Sigmoid colon (tissue), 7 donors: ENCODE data around the gene PRELID3B. TPM values are rescaled to one million over a fixed set of nuclear protein-coding genes. Genes with fewer than 3 reads are reported as not detected.
A peak's percentile ranks its signal among the peaks of the same experiment; 100 is the strongest.

Experiments used
- DNase-seq: peaks from one replicate; pipeline ENCODE4 v3.0.0-alpha.2; 2019
- H3K27ac ChIP-seq, 4 donors: fragments of 200-600 bp; sonication (generic); one replicate each; pipeline ENCODE4 v1.5.1; 2016 to 2019; ENCODE audit warnings: mild to moderate bottlenecking in 1 of 4
- H3K27me3 ChIP-seq, 3 donors: fragments of 200-600 bp; sonication (generic); one replicate each; pipeline ENCODE4 v1.5.1; 2019; ENCODE audit warnings: mild to moderate bottlenecking in 1 of 3
- H3K36me3 ChIP-seq, 4 donors: fragments of 200-600 bp; sonication (generic); one replicate each; pipeline ENCODE4 v1.5.1; 2016 to 2019
- H3K4me1 ChIP-seq, 4 donors: fragments of 200-600 bp; sonication (generic); one replicate each; pipeline ENCODE4 v1.5.1; 2017 to 2019
- H3K4me3 ChIP-seq, 4 donors: fragments of 200-600 bp; sonication (generic); one replicate each; pipeline ENCODE4 v1.5.1; 2017 to 2019; ENCODE audit warnings: mild to moderate bottlenecking in 2 of 4, moderate library complexity in 1 of 4
- H3K9me3 ChIP-seq, 4 donors: fragments of 200-600 bp in 3 of 4; sonication (generic) in 3 of 4; one replicate each; pipeline versions ENCODE4 v1.5.1 to v1.6.1; 2013 to 2019
- CTCF ChIP-seq, 4 experiments: fragments of 450-650 bp in 3 of 4; fragments of 200-600 bp in 1 of 4; IDR thresholded peaks; one replicate each; pipeline ENCODE4 v1.5.1; 2016 to 2019; ENCODE audit warnings: antibody characterized with exemption in 4 of 4, mild to moderate bottlenecking in 3 of 4, moderate library complexity in 2 of 4
- EP300 ChIP-seq, 4 donors: sonication (generic); formaldehyde crosslinking; IDR thresholded peaks; one replicate each; pipeline ENCODE4 v1.6.1; 2017; ENCODE audit warnings: antibody characterized with exemption in 4 of 4
- POLR2A ChIP-seq, 2 donors: fragments of 450-650 bp; IDR thresholded peaks; one replicate each; pipeline ENCODE4 v1.6.1; 2016; ENCODE audit warnings: antibody characterized with exemption in 2 of 2, mild to moderate bottlenecking in 2 of 2, moderate library complexity in 2 of 2
- POLR2AphosphoS5 ChIP-seq, 4 donors: sonication (generic); formaldehyde crosslinking; IDR thresholded peaks; one replicate each; pipeline ENCODE4 v1.6.1; 2017; ENCODE audit warnings: antibody characterized with exemption in 4 of 4
- WGBS, 2 donors: extraction: QIAGEN DNeasy Blood & Tissue Kit; methylation state at CpG; one replicate each; pipeline ENCODE4 v1.1.7; 2013; 5-methylcytosine and 5-hydroxymethylcytosine counted together
- intact Hi-C: fragments of 100-400 bp; cut with DNase I; formaldehyde crosslinking; loops from one replicate; pipeline ENCODE4 v1.15.1; 2023
- polyA plus RNA-seq, 3 donors: library from polyadenylated mRNA; stranded (reverse); fragments of 200-250 nt; gene quantifications; one replicate each; pipeline ENCODE4 v1.2.3, GENCODE V29; 2013
- total RNA-seq, 4 donors: library from RNA; depleted of rRNA; stranded (reverse); fragments of >200 nt; gene quantifications; one replicate each; pipeline ENCODE4 v1.1.0, GENCODE V29; 2016
- donor health status: healthy with polysubstance abuse.
- donor health status: Bipolar disorder and iron deficiency.
- donor health status: healthy.

PRELID3B gene
- total and polyA plus RNA-seq, 7 donors: 27.4 to 189 (median 43.9) TPM

- intact Hi-C loops: no loop called here
- 89 to 92% methylated on average over 12 of the region's 12 CpGs for WGBS, 2 donors
- no peak overlapping the region for H3K4me3 ChIP-seq
- H3K27me3 ChIP-seq: no peaks in the 10 kb centered on the region
- H3K36me3 ChIP-seq: peaks cover 29 to 98% (median 73%) of the 10 kb centered on the region in 4 donors
- no peak for DNase-seq
- no peak overlapping the region for H3K27ac ChIP-seq
- H3K9me3 ChIP-seq: no peaks in the 10 kb centered on the region
- H3K4me1 ChIP-seq: no peaks in the 10 kb centered on the region
- TF ChIP-seq POLR2A (IDR thresholded peaks at IDR 0.05): no peak
- TF ChIP-seq CTCF (IDR thresholded peaks at IDR 0.05): no peak
- TF ChIP-seq EP300 (IDR thresholded peaks at IDR 0.05): no peak
Observed at GRCh38 chr20:58996226-58996611, 46.4 kb downstream of the PRELID3B start.

DNA sequence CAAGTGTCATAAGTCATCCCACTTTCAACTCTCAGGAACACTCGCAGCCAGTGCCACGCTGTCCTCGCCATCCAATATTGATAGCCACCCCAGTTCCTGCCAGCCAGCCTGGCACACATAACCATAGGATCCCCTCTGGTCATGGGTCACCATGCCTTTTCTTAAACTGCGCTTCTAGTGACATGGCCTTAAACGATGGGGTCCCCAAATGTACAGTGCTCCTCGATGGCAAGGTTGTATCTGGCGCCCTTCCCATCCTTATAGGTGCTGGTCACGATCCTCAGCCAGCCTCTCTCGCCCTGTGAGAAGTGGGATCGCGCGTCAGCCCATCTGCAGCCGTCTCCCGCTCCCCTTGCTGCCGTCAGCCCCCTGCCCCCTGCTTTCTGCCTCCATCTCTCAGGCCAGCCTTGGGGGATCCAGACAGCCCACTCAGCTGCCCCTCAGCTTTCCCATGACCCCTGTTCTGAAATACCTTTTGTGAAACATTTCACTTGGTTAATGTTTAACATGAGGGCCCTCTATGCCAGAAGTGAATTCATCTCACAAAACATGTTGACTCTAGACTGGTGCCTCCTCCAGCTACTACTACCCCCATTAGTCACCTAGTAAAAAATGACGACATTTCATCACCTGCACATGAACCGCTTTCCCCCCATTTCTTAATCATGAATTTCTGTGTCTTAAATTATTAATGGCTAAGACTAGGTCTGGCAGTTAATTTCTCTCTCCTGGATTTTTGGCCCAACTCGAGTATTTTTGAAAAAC is 46.9 kb downstream of the PRELID3B start:
- 77 to 86% methylated on average over 18 of the region's 18 CpGs for WGBS, 2 donors
- TF ChIP-seq POLR2A (IDR thresholded peaks at IDR 0.05): no peak
- TF ChIP-seq EP300 (IDR thresholded peaks at IDR 0.05): no peak
- TF ChIP-seq POLR2AphosphoS5 (IDR thresholded peaks at IDR 0.05): no peak
- TF ChIP-seq CTCF (IDR thresholded peaks at IDR 0.05): no peak
- no peak overlapping the region for H3K27ac ChIP-seq
- intact Hi-C loops: no loop called here
- H3K4me3 ChIP-seq: no peak overlapping the region
- no peak for DNase-seq
- no peaks in the 10 kb centered on the region for H3K4me1 ChIP-seq
- peaks cover 35 to 98% (median 73%) of the 10 kb centered on the region in 4 donors for H3K36me3 ChIP-seq
- no peaks in the 10 kb centered on the region for H3K9me3 ChIP-seq
- no peaks in the 10 kb centered on the region for H3K27me3 ChIP-seq

- DNase-seq: no peak
- H3K4me3 ChIP-seq: no peak overlapping the region
- TF ChIP-seq CTCF (IDR thresholded peaks at IDR 0.05): no peak
- intact Hi-C loops: no loop called here
- no peaks in the 10 kb centered on the region for H3K4me1 ChIP-seq
- WGBS, 2 donors: 85 to 88% methylated on average over 17 of the region's 17 CpGs
- H3K27me3 ChIP-seq: no peaks in the 10 kb centered on the region
- no peak overlapping the region for H3K27ac ChIP-seq
- peaks cover 43 to 100% (median 75%) of the 10 kb centered on the region in 4 donors for H3K36me3 ChIP-seq
- H3K9me3 ChIP-seq: no peaks in the 10 kb centered on the region
Observed at GRCh38 chr20:58994390-58995159, 48.0 kb downstream of the PRELID3B start.

DNA sequence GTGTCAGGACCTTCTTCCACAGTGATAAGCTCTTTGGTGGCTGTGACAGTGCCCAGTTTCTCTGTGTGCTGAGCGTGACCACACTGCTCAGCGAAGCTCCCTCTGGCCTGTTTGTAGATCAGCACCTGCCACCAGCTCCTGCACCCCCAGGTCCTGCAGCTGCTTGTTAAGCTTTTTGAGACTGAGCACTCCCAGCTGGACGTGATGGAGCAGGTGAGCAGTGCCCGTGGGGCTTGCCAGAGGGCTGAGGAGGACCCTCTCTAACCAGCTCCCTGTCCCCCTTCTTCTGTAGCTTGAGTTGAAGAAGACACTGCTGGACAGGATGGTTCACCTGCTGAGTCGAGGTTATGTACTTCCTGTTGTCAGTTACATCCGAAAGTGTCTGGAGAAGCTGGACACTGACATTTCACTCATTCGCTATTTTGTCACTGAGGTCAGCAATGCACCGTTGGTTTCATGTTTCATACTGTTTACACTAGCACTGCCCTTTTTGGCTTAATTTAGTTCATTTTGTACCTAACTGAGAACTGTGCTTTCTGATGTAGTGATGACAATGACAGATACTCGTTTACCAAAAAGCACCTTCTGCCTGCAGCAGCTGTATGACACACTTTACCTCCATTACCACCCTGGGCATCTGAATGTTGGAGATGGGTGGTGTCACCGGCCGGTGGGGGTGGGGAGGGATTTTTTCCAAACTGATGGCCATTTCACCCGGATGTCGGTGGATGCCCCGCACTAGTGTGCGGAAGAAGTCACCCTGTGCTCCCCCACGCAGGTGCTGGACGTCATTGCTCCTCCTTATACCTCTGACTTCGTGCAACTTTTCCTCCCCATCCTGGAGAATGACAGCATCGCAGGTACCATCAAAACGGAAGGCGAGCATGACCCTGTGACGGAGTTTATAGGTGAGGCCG is 49.0 kb downstream of the PRELID3B start:
- intact Hi-C loops: no loop called here
- WGBS, 2 donors: 86 to 87% methylated on average over 23 of the region's 23 CpGs
- H3K4me3 ChIP-seq: no peak overlapping the region
- peak; percentile 56 for DNase-seq
- H3K36me3 ChIP-seq: peaks cover 48 to 100% (median 75%) of the 10 kb centered on the region in 4 donors
- no peak overlapping the region for H3K27ac ChIP-seq
- H3K9me3 ChIP-seq: no peaks in the 10 kb centered on the region
- no peaks in the 10 kb centered on the region for H3K27me3 ChIP-seq
- TF ChIP-seq CTCF (IDR thresholded peaks at IDR 0.05) (no peak), POLR2A (IDR thresholded peaks at IDR 0.05) (no peak), POLR2AphosphoS5 (IDR thresholded peaks at IDR 0.05) (no peak), EP300 (IDR thresholded peaks at IDR 0.05) (no peak)
- H3K4me1 ChIP-seq: no peaks in the 10 kb centered on the region
